Testis (tissue), 3 donors: Measurements from ENCODE around the gene ZBTB14. TPM values are rescaled to one million over a fixed set of nuclear protein-coding genes. Genes with fewer than 3 reads are reported as not detected.

Experiments used
- DNase-seq: peaks from one replicate; pipeline ENCODE4 v3.0.0-alpha.2; 2019
- H3K27ac ChIP-seq, 2 donors: fragments of 200-600 bp; sonication (generic); one replicate each; pipeline ENCODE4 v1.5.1; 2019
- H3K27me3 ChIP-seq: fragments of 200-600 bp; sonication (generic); one replicate; pipeline ENCODE4 v1.5.1; 2019
- H3K36me3 ChIP-seq: fragments of 200-600 bp; sonication (generic); one replicate; pipeline ENCODE4 v1.5.1; 2017; ENCODE audit warnings: low read depth; ENCODE audit errors: missing control alignments
- H3K4me1 ChIP-seq: fragments of 200-600 bp; sonication (generic); one replicate; pipeline ENCODE4 v1.5.1; 2019
- H3K4me3 ChIP-seq, 2 donors: fragments of 200-600 bp; sonication (generic); one replicate each; pipeline ENCODE4 v1.5.1; 2017 to 2019
- H3K9me3 ChIP-seq: fragments of 200-600 bp; sonication (generic); one replicate; pipeline ENCODE4 v1.5.1; 2017
- CTCF ChIP-seq, 3 experiments: fragments of 450-650 bp in 2 of 3; fragments of 200-600 bp in 1 of 3; sonication (generic) in 1 of 3; IDR thresholded peaks; one replicate each; pipeline ENCODE4 v1.5.1; 2016 to 2019; ENCODE audit warnings: antibody characterized with exemption in 3 of 3, mild to moderate bottlenecking in 2 of 3, moderate library complexity in 1 of 3
- POLR2A ChIP-seq: fragments of 450-650 bp; IDR thresholded peaks from one replicate; pipeline ENCODE4 v1.6.1; 2017; ENCODE audit warnings: antibody characterized with exemption, mild to moderate bottlenecking, moderate library complexity
- WGBS, 2 donors: methylation state at CpG; one replicate each; pipeline ENCODE4 v1.1.5; 2018; 5-methylcytosine and 5-hydroxymethylcytosine counted together
- intact Hi-C: fragments of 100-400 bp; cut with DNase I; formaldehyde crosslinking; loops from one replicate; pipeline ENCODE4 v1.15.1; 2023; ENCODE audit warnings: low total_unique reads
- polyA plus RNA-seq: library from polyadenylated mRNA; stranded (reverse); fragments of 350-450 nt; fragmentation: Illumina TruSeq; extraction: RNeasy Lipid Tissue Mini Kit (QIAGEN cat#74804); gene quantifications from one replicate; pipeline ENCODE4 v1.2.3, GENCODE V29; 2014; ENCODE audit warnings: low read depth, low replicate concordance; ENCODE audit not compliant: insufficient read depth
- total RNA-seq, 2 donors: library from RNA; depleted of rRNA; stranded (reverse); fragments of >200 nt; gene quantifications; one replicate each; pipeline ENCODE4 v1.2.3, GENCODE V29; 2016

Gene ZBTB14
- total and polyA plus RNA-seq, 3 donors from 2014 or later: 10.7 to 17.7 (median 17.3) TPM

DNA sequence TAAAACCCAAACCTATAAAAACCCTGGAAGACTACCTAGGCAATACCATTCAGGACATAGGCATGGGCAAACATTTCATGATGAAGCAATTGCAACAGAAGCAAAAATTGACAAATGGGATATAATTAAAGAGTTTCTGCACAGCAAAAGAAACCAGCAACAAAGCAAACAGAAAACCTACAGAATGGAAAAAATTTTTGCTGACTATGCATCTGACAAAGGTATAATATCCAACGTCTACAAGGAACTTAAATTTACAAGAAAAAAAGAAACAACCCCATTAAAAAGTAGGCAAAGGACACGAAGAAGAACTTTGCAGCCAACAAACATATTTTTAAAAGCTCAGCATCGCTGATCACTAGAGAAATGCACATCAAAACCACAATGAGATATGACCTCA lies 28.8 kb downstream of the ZBTB14 start:
- no peak overlapping the region for H3K4me3 ChIP-seq
- 61 to 66% methylated on average over 3 of the region's 3 CpGs for WGBS, 2 donors

DNA sequence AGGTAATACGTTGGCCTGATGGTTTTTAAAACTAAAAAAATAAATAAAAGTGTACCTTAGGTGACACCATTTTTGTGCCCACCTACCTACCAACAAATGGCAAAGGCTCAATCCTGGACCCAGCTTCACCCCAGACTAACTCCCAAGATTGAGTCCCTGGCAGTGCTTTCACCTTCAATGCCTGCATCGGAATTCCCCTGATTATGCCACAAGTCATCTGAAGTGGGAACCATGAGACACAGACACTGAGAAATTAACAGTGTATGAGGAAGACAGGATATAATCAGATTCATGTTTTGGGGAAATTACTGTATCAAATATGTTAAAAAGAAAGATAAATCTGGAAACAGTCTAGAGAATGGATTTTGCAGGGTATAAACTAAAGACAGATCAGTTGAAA lies 41.6 kb downstream of the ZBTB14 start:
- Histone ChIP-seq H3K9me3 (no peaks in the 10 kb centered on the region), H3K27ac (no peak overlapping the region), H3K27me3 (no peaks in the 10 kb centered on the region), H3K4me1 (no peaks in the 10 kb centered on the region), H3K36me3 (no peaks in the 10 kb centered on the region), H3K4me3 (no peak overlapping the region)
- WGBS, 2 donors: 60 to 72% methylated on average over 2 of the region's 2 CpGs
- intact Hi-C loops: no loop called here
- TF ChIP-seq CTCF (IDR thresholded peaks at IDR 0.05) (no peak), POLR2A (no peak)
- no peak for DNase-seq

More for the DNA sequence above, 28.8 kb downstream of the ZBTB14 start:
- intact Hi-C loops: no loop called here
- H3K27me3 ChIP-seq: no peaks in the 10 kb centered on the region
- no peak for DNase-seq
- no peak for TF ChIP-seq POLR2A
- no peak overlapping the region for H3K27ac ChIP-seq
- no peaks in the 10 kb centered on the region for H3K9me3 ChIP-seq
- no peaks in the 10 kb centered on the region for H3K36me3 ChIP-seq
- H3K4me1 ChIP-seq: no peaks in the 10 kb centered on the region

- DNase-seq: no peak
- intact Hi-C loops: no loop called here
- H3K4me1 ChIP-seq: no peaks in the 10 kb centered on the region
- no peaks in the 10 kb centered on the region for H3K9me3 ChIP-seq
- H3K4me3 ChIP-seq: no peak overlapping the region
- TF ChIP-seq CTCF (IDR thresholded peaks at IDR 0.05): no peak
- TF ChIP-seq POLR2A: no peak
- no peaks in the 10 kb centered on the region for H3K27me3 ChIP-seq
- 84 to 85% methylated on average over 6 of the region's 6 CpGs for WGBS, 2 donors
- no peaks in the 10 kb centered on the region for H3K36me3 ChIP-seq
- no peak overlapping the region for H3K27ac ChIP-seq
These were observed 44.4 kb downstream of the ZBTB14 start for GRCh38 chr18:5251117-5251516.

GRCh38 chr18:5250603-5251002 lies 44.9 kb downstream of the ZBTB14 start:
- intact Hi-C loops: no loop called here
- H3K36me3 ChIP-seq: no peaks in the 10 kb centered on the region
- no peak for TF ChIP-seq CTCF (IDR thresholded peaks at IDR 0.05)
- no peak for TF ChIP-seq POLR2A
- no peak overlapping the region for H3K4me3 ChIP-seq
- DNase-seq: no peak
- H3K27ac ChIP-seq: no peak overlapping the region
- no peaks in the 10 kb centered on the region for H3K4me1 ChIP-seq
- H3K27me3 ChIP-seq: no peaks in the 10 kb centered on the region
- no peaks in the 10 kb centered on the region for H3K9me3 ChIP-seq

GRCh38 chr18:5244941-5245340 lies 50.6 kb downstream of the ZBTB14 start:
- no peak overlapping the region for H3K4me3 ChIP-seq
- DNase-seq: no peak
- no peaks in the 10 kb centered on the region for H3K36me3 ChIP-seq
- no peaks in the 10 kb centered on the region for H3K9me3 ChIP-seq
- H3K27me3 ChIP-seq: no peaks in the 10 kb centered on the region
- TF ChIP-seq CTCF (IDR thresholded peaks at IDR 0.05) (no peak), POLR2A (no peak)
- no peak overlapping the region for H3K27ac ChIP-seq
- intact Hi-C loops: no loop called here
- no peaks in the 10 kb centered on the region for H3K4me1 ChIP-seq
